ENCODE data around the gene DHCR7.

The DHCR7 gene

GRCh38 chr11:71451596-71452198 lies 3.5 kb upstream of the DHCR7 start:
- no peaks in the 10 kb centered on the region for H3K27me3 ChIP-seq (ENCODE audit: control insufficient read depth, insufficient read depth, low read length)
- H3K36me3 ChIP-seq (ENCODE audit: control insufficient read depth, insufficient read depth, low read length), result peaks cover 9% of the 10 kb centered on the region
- H3K4me1 ChIP-seq (ENCODE audit: control insufficient read depth, insufficient read depth, low read length), result peaks cover 34% of the 10 kb centered on the region
- H3K4me3 ChIP-seq (ENCODE audit: low read length), result no peak overlapping the region
- H3K9me3 ChIP-seq (ENCODE audit: control insufficient read depth, low read length), result no peaks in the 10 kb centered on the region
- H3K9ac ChIP-seq (ENCODE audit: low read length), result peak overlapping the region; percentile 16

- no peak overlapping the region for H3K4me3 ChIP-seq (ENCODE audit: low read length)
- H3K4me1 ChIP-seq (ENCODE audit: control insufficient read depth, insufficient read depth, low read length), result peaks cover 34% of the 10 kb centered on the region
- peaks cover 2% of the 10 kb centered on the region for H3K36me3 ChIP-seq (ENCODE audit: control insufficient read depth, insufficient read depth, low read length)
- no peak overlapping the region for H3K9ac ChIP-seq (ENCODE audit: low read length)
- no peaks in the 10 kb centered on the region for H3K9me3 ChIP-seq (ENCODE audit: control insufficient read depth, low read length)
- H3K27me3 ChIP-seq (ENCODE audit: control insufficient read depth, insufficient read depth, low read length), result no peaks in the 10 kb centered on the region
Observed at GRCh38 chr11:71450939-71451338, 2.7 kb upstream of the DHCR7 start.

- peaks cover 34% of the 10 kb centered on the region for H3K4me1 ChIP-seq (ENCODE audit: control insufficient read depth, insufficient read depth, low read length)
- H3K36me3 ChIP-seq (ENCODE audit: control insufficient read depth, insufficient read depth, low read length), result no peaks in the 10 kb centered on the region
- H3K4me3 ChIP-seq (ENCODE audit: low read length), result no peak overlapping the region
- H3K9me3 ChIP-seq (ENCODE audit: control insufficient read depth, low read length), result no peaks in the 10 kb centered on the region
- no peaks in the 10 kb centered on the region for H3K27me3 ChIP-seq (ENCODE audit: control insufficient read depth, insufficient read depth, low read length)
- no peak overlapping the region for H3K9ac ChIP-seq (ENCODE audit: low read length)
Observed at GRCh38 chr11:71450507-71450906, 2.3 kb upstream of the DHCR7 start.

GRCh38 chr11:71449596-71449995 lies 1.4 kb upstream of the DHCR7 start:
- Histone ChIP-seq H3K36me3 (ENCODE audit: control insufficient read depth, insufficient read depth, low read length) (no peaks in the 10 kb centered on the region), H3K9ac (ENCODE audit: low read length) (peak overlapping the region; percentile 80), H3K4me3 (ENCODE audit: low read length) (no peak overlapping the region), H3K27me3 (ENCODE audit: control insufficient read depth, insufficient read depth, low read length) (no peaks in the 10 kb centered on the region), H3K9me3 (ENCODE audit: control insufficient read depth, low read length) (no peaks in the 10 kb centered on the region), H3K4me1 (ENCODE audit: control insufficient read depth, insufficient read depth, low read length) (peaks cover 28% of the 10 kb centered on the region)

- peak overlapping the region; percentile 80 for H3K9ac ChIP-seq (ENCODE audit: low read length)
- H3K9me3 ChIP-seq (ENCODE audit: control insufficient read depth, low read length), result no peaks in the 10 kb centered on the region
- H3K4me1 ChIP-seq (ENCODE audit: control insufficient read depth, insufficient read depth, low read length), result peaks cover 20% of the 10 kb centered on the region
Observed at GRCh38 chr11:71447791-71448256, 369 bp downstream of the DHCR7 start.

GRCh38 chr11:71446942-71447688 lies 1.1 kb downstream of the DHCR7 start:
- Histone ChIP-seq H3K9me3 (ENCODE audit: control insufficient read depth, low read length) (no peaks in the 10 kb centered on the region), H3K36me3 (ENCODE audit: control insufficient read depth, insufficient read depth, low read length) (peaks cover 11% of the 10 kb centered on the region), H3K4me3 (ENCODE audit: low read length) (no peak overlapping the region), H3K4me1 (ENCODE audit: control insufficient read depth, insufficient read depth, low read length) (peaks cover 20% of the 10 kb centered on the region), H3K9ac (ENCODE audit: low read length) (peak overlapping the region; percentile 80), H3K27me3 (ENCODE audit: control insufficient read depth, insufficient read depth, low read length) (no peaks in the 10 kb centered on the region)

More at GRCh38 chr11:71447791-71448256, 369 bp downstream of the DHCR7 start:
- Histone ChIP-seq H3K4me3 (ENCODE audit: low read length) (peak overlapping the region; percentile 83), H3K36me3 (ENCODE audit: control insufficient read depth, insufficient read depth, low read length) (peaks cover 11% of the 10 kb centered on the region), H3K27me3 (ENCODE audit: control insufficient read depth, insufficient read depth, low read length) (no peaks in the 10 kb centered on the region)

- no peaks in the 10 kb centered on the region for H3K9me3 ChIP-seq (ENCODE audit: control insufficient read depth, low read length)
- H3K36me3 ChIP-seq (ENCODE audit: control insufficient read depth, insufficient read depth, low read length), result peaks cover 11% of the 10 kb centered on the region
- H3K9ac ChIP-seq (ENCODE audit: low read length), result no peak overlapping the region
- H3K4me3 ChIP-seq (ENCODE audit: low read length), result no peak overlapping the region
- no peaks in the 10 kb centered on the region for H3K27me3 ChIP-seq (ENCODE audit: control insufficient read depth, insufficient read depth, low read length)
- H3K4me1 ChIP-seq (ENCODE audit: control insufficient read depth, insufficient read depth, low read length), result peaks cover 15% of the 10 kb centered on the region
Observed at GRCh38 chr11:71446150-71446549, 2.0 kb downstream of the DHCR7 start.

GRCh38 chr11:71444811-71445210 lies 3.4 kb downstream of the DHCR7 start:
- H3K27me3 ChIP-seq (ENCODE audit: control insufficient read depth, insufficient read depth, low read length), result no peaks in the 10 kb centered on the region
- peaks cover 15% of the 10 kb centered on the region for H3K36me3 ChIP-seq (ENCODE audit: control insufficient read depth, insufficient read depth, low read length)
- no peak overlapping the region for H3K9ac ChIP-seq (ENCODE audit: low read length)
- H3K4me3 ChIP-seq (ENCODE audit: low read length), result no peak overlapping the region
- H3K9me3 ChIP-seq (ENCODE audit: control insufficient read depth, low read length), result no peaks in the 10 kb centered on the region
- peaks cover 15% of the 10 kb centered on the region for H3K4me1 ChIP-seq (ENCODE audit: control insufficient read depth, insufficient read depth, low read length)

- Histone ChIP-seq H3K36me3 (ENCODE audit: control insufficient read depth, insufficient read depth, low read length) (peaks cover 16% of the 10 kb centered on the region), H3K27me3 (ENCODE audit: control insufficient read depth, insufficient read depth, low read length) (no peaks in the 10 kb centered on the region), H3K4me1 (ENCODE audit: control insufficient read depth, insufficient read depth, low read length) (peaks cover 11% of the 10 kb centered on the region)
Observed at GRCh38 chr11:71443736-71444445, 4.3 kb downstream of the DHCR7 start.

GRCh38 chr11:71442880-71443279 lies 5.3 kb downstream of the DHCR7 start:
- peaks cover 16% of the 10 kb centered on the region for H3K36me3 ChIP-seq (ENCODE audit: control insufficient read depth, insufficient read depth, low read length)
- no peaks in the 10 kb centered on the region for H3K27me3 ChIP-seq (ENCODE audit: control insufficient read depth, insufficient read depth, low read length)
- H3K4me3 ChIP-seq (ENCODE audit: low read length), result no peak overlapping the region
- peaks cover 11% of the 10 kb centered on the region for H3K4me1 ChIP-seq (ENCODE audit: control insufficient read depth, insufficient read depth, low read length)
- H3K9ac ChIP-seq (ENCODE audit: low read length), result no peak overlapping the region
- no peaks in the 10 kb centered on the region for H3K9me3 ChIP-seq (ENCODE audit: control insufficient read depth, low read length)

More at GRCh38 chr11:71443736-71444445, 4.3 kb downstream of the DHCR7 start:
- no peak overlapping the region for H3K4me3 ChIP-seq (ENCODE audit: low read length)
- no peaks in the 10 kb centered on the region for H3K9me3 ChIP-seq (ENCODE audit: control insufficient read depth, low read length)
- H3K9ac ChIP-seq (ENCODE audit: low read length), result no peak overlapping the region

GRCh38 chr11:71442123-71442522 lies 6.1 kb downstream of the DHCR7 start:
- Histone ChIP-seq H3K9me3 (ENCODE audit: control insufficient read depth, low read length) (no peaks in the 10 kb centered on the region), H3K4me1 (ENCODE audit: control insufficient read depth, insufficient read depth, low read length) (peaks cover 5% of the 10 kb centered on the region), H3K4me3 (ENCODE audit: low read length) (no peak overlapping the region), H3K9ac (ENCODE audit: low read length) (no peak overlapping the region), H3K27me3 (ENCODE audit: control insufficient read depth, insufficient read depth, low read length) (no peaks in the 10 kb centered on the region), H3K36me3 (ENCODE audit: control insufficient read depth, insufficient read depth, low read length) (peaks cover 16% of the 10 kb centered on the region)

GRCh38 chr11:71441251-71441650 lies 6.9 kb downstream of the DHCR7 start:
- Histone ChIP-seq H3K9me3 (ENCODE audit: control insufficient read depth, low read length) (no peaks in the 10 kb centered on the region), H3K9ac (ENCODE audit: low read length) (no peak overlapping the region), H3K36me3 (ENCODE audit: control insufficient read depth, insufficient read depth, low read length) (peaks cover 16% of the 10 kb centered on the region), H3K4me3 (ENCODE audit: low read length) (no peak overlapping the region), H3K27me3 (ENCODE audit: control insufficient read depth, insufficient read depth, low read length) (no peaks in the 10 kb centered on the region), H3K4me1 (ENCODE audit: control insufficient read depth, insufficient read depth, low read length) (no peaks in the 10 kb centered on the region)
